RPMI7951 (cell line): ENCODE measurements around the gene TSPAN32. TPM values are rescaled to one million over a fixed set of nuclear protein-coding genes. Genes with fewer than 3 reads are reported as not detected.
"Not testable (repeated sequence)": the region's sequence is repeated elsewhere in the genome, so short reads cannot be mapped to it uniquely, and the experiment has no call there.

Experiments used
- DNase-seq: peaks from one replicate; pipeline ENCODE4 v3.0.0-alpha.2; 2012; ENCODE audit warnings: low read depth
- total RNA-seq: library from RNA; depleted of rRNA; stranded (reverse); fragments of >200 nt; shearing (Covaris generic); gene quantifications from 2 replicates; pipeline ENCODE4 v1.2.3, GENCODE V29; 2014

TSPAN32 gene
- total RNA-seq, 1 experiment from 2014 or later = 0.72 TPM

DNA sequence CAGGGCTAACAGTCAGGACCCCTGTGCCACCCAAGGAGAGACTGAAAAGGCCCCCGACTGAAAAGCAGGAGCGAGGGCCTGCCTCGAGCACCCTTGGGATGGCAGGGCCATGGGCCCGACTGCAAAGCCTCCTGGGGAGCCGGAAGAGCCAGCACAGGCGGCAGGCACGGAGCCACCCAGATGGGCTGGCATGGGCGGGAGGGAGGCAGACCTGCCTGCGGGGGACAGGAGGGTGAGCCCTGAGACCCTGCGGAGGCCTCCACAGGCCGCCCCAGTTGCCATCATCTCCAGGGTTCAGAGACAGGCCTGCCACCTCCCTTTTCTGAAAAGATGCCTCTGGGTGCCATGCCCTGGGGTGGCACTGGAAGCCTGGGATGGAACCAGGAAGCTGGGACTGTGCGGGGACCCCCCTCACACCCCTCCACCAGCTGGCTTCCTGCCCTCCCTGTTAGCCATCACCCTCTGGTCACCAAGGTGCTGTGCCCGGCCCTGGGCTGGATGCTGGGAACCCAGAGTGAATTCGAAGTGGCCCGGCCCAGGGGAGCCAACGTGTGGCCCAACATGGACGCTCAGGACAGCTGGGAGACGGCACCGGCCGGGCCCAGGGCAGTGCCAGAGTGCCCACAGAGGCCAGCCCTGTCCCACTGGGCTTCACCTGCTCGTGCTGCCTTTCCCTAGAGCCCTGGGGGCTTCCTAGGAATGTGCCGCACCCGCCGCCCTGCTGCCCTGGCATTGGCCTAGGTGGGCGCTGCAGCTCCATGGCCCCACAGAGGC, 13.8 kb downstream of the TSPAN32 start:
- no peak for DNase-seq

DNA sequence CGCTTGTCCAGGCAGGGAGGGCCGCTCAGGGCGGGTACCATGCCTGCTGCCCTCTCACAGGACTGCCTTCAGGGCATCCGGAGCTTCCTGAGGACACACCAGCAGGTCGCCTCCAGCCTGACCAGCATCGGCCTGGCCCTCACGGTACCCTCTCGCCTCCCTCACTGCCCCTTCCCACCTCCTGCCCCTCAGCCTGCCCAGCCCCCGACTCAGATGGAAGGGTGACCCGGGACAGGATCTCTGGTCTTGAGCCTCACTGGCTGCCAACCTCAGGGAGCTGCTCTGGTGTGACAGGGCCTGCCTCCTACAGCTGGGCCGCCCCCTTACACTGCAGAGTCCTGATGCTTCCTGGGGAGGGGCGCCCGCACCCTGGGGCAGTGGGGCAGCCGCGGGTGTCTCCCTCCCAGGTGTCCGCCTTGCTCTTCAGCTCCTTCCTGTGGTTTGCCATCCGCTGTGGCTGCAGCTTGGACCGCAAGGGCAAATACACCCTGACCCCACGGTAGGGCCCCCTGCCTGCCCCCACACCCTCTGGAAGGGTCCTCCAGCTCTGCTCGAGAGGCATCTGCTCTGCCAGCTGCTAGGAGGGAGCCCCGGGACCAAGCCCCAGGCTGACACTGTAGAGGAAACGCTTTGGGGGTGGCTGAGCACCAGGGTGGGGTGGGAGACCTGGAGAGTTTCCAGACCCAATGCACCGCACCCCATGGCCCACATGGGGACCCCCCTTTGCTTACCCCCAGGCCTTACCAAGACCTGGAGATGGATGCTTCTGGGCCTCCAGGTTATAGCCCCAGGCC, 14.6 kb downstream of the TSPAN32 start:
- no peak for DNase-seq

DNA sequence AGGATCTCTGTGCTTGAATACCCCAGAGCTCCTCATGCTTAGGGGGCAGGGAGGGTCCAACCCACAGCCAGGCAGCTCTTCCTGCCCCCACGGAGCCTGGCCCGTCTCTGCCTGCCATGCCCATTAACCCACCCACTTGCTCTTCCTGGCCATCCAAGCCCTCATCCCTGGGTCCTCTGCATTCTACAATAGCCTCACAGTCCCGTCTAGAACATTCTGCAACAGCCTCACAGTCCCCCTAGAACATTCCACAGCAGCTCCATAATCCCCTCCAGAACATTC, 15.1 kb downstream of the TSPAN32 start:
- no peak for DNase-seq

DNA sequence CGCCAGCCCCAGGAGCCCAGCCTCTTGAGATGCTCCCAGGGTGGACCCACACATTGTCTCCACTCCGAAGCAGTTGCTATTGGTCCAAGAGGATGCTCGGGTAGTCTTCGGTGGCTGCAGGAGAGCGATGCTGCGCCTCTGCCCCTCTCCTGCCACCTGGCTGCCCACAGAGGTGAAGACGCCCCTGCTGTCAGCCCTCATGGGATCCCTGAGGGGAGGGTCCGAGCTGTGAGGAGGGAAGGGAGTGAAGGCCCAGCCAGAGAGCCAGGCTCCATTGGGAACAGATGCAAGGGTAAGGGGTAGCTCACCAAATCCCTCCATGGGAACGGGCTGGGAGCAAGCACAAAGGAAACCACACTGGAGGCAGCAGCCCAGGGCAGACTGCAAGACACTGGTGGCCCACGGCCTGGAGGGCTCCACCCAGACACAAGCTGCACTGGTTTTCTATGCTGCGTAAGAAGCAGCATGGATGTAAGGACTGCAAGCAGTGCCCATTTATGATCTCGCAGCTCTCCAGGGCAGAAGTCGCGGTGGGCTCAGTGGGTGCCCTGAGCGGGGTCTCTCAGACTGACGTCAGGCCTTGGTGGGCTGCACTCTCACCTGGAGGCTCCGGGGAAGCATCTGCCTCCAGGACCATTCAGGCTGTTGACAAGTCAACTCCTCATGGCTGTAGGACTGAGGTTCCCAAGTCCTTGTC, 15.7 kb downstream of the TSPAN32 start:
- DNase-seq = no peak

DNA sequence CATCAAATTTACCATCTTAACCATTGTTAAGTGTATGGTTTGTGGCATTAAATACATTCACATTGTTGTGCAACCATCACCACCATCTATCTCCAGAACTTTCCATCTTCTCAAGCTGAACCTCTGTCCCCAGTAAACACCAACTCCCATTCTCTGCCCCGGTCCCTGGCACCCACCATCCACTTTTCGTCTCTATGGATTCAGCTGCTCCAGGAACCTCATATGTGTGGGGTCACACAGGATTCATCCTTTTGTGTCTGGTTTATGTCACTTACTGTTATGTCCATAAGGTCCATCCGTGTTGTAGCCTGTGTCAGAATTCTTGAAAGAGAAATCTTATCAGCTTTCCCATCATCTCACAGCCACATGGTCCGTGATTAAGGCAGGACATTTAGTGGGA, 16.3 kb downstream of the TSPAN32 start:
- DNase-seq = no peak

DNA sequence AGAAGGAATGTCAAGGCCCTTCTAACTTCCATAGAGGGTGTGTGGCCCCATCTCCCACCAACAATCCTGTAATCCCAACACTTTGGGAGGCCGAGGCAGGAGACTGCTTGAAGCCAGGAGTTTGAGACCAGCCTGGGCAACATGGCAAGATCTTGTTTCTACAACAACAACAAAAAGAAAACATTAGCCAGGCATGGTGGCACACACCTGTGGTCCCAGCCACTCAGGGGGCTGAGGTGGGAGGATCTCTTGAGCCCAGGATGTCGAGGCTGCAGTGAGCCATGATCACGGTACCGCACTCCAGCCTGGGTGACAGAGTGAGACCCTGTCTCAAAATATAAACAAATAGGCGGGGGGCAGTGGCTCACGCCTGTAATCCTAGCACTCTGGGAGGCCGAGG, 16.9 kb downstream of the TSPAN32 start:
- no peak for DNase-seq

DNA sequence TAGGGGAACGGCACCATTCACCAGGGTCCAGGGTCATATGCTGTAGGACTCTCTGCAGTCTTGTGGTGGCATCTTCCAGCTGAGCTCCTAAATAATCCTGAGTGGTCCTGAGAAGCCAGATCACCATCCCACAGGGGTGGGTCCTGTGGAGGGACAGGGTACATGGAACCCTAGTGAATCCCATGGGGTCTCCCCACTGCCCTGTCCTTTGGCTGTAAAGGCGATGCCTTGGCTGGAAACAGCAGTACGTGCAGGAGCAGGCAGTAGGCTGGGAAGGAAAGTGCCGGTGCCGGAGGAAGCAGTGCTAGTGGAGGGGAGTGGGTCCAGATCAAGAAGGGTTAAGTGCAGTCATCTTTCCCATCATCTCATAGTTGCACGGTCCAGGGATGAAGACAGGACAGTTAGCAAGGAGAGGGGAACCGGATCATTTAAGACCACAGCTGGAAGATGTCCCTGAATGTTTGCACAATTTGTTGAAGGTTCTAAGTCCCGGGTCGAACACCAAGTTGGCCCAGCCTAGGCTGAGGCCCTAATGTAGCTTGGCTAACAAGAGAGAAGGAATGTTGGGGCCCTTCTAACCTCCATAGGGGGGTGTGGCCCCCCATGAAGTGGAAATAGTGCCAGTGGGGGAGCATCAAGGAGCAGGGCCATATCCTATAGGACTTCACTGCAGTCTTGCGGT, 18.1 kb downstream of the TSPAN32 start:
- no peak for DNase-seq

DNA sequence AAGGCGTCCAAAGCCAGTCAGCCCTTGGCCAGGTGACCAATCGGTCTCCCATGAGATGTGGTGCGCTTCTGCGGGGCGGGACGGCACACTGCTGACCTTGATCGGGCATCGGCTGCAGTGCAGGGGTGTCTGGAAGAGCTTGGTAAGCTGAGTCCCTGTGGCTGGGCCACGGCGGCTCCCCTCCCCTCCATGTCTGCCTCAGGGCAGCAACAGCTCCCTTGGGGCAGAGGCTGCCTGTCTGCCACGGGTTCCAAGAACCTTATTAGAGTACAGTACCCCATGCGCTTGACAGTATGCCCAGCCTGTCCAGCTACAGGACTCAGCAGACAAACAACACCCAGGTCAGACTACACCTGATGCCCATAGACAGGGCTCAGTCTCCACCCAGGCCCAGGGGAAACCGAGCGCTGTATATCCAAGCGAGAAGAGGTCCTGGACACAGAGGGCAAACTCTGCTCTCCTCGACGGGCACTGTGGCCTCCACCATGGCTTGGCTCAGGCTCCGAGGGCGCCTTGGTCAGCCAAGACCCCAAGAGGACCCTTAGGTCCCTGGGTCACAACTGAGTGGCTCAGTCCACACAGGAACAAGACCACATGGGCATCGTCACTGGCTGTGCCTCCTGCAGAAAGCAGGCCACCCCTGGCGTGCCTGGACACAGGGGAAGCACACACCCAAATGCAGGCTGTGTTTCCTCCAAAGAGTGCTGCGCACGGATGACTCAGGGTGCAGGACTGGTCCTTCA, 18.9 kb downstream of the TSPAN32 start:
- no peak for DNase-seq

DNA sequence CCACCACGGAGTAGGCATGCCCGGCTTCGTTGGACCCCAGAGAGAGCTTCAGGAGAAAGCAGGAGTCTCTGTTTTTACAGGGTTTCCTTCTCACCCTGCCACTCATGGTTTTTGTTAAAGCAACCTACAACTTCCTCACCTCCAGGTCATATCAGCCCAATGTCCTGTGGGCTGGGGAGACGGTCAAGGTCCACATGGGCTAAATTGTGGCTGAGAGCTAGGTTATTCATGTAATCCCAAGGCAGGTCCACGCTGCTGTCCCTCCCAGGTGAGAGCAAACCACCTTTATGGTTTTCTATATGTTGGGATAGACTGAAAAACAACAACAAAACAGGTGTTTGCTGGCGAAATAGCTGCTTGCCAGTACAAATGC, 19.5 kb downstream of the TSPAN32 start:
- no peak for DNase-seq

DNA sequence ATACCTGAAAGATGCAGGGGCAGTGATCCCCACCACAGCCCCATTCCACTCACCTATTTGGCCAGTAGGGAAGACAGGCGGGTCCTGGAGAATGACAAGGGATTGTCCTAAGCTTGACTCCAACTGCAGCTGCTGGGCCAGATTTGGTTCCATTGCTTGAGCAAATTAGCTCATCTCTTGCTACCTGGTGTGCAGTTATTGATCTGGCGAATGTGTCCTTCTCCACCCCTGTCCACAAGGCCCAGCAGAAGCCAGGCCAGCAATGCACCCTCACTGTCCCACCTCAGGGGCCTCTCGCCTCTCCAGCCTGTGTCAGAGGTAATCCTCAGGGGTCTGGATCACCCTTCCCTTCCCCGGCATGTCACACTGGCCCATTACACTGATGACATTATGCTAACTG, 23.3 kb downstream of the TSPAN32 start:
- no peak for DNase-seq

DNA sequence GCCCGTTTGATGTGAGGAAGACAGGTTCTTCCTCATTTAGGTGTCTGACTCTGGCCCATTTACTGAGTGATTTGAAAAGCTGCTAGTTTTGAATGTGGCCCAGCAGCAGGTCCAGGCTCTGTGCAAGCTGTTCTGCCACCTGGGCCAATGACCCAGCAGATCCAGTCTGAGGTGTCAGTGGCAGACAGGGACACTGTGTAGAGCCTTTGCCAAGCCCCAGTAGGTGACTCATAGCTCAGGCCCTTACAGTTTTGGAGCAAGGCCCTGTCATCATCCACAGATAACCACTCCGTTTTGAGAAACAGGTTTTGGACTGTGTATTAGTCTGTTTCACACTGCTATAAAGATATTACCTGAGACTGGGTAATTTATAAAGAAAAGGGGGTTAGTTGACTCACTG, 23.9 kb downstream of the TSPAN32 start:
- DNase-seq = peak; percentile 66

DNA sequence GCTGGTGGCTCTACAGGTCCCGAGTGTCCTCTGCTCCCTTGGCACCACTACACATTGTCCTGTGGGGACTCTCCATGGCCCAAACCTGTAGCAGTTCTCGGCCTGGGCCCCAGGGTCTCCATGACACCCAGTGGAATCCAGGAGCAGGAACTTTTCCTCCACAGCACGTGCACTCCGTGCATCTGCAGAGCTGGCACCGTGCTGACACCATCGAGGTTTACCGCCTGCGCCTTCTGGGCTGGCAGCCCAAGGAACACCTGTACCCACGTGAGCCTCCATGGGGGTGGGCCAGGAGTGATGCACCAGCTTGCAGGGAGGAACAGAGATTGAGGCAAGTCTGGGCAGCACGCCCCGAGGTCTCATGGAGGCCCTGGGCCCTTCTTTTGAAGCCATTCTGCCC, 25.2 kb downstream of the TSPAN32 start:
- no peak for DNase-seq

DNA sequence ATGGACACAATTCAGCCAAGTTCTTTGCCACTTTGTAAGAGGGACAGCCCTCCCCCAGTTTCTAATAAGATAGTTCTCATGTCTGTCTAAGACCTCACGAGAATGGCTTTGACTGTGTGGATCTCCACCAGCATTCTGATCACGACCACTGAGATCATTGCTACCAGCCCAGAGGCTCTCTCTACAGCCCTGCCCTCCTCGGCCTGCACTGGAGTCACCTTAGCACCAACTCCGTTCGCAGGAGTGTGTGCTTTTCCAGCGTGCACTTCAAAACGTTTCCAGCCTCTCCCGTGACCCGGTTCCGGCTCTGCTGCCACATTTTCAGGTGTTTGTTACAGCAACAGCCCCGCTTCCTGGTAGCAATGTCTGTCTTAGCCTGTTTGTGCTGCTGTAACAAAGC, 26.2 kb downstream of the TSPAN32 start:
- DNase-seq = no peak

DNA sequence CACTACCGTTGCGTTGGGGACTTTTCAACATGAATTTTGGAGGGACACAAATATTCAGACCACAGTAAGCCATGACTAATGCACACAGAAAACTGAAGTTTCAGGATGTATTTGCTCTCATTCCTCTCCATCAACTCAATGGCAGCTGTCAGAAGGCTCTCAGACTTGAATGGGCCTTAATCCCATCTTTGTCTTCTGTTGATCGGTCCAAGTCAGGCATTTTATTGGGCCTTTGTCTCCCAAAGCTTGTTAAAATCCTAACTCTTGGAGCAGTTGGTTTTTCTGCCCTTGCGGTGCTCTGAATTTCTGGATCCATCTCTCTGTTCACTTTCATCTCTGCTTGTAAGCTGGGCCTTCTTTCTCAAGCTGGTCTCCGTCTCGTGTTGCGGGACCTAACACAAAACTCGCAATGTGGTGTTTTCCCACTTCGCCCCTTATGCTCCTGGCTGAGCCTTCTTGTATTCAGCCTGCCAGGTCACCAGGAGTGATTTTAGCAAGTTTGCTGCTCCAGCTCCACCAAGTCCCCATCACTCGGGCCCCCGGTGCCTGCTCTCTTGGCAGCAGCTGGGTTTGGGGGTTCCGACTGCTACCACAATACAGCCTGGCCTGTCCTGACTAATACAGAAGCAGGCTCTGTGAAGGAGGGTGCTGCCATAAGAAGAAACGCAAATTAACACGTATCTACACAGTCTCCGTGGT, 27.0 kb downstream of the TSPAN32 start:
- DNase-seq = no peak

DNA sequence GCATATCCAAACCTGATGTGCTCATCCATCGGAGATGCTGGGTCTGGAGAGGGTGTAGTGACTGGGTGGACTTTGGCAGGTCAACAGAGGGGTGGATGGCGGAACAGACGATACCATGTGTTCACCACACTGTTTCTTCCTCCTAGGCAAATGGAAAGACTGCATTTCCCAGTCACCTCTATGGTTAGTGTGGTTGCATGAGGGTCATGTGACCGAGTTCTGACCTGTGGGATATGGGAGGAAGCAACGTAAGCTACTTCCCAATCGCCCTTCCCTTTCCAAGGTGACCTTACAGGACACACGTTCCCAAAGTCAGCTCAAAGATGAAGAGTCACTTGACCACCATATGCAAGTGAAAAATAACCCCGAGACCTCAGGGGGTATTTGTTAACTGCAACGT, 27.7 kb downstream of the TSPAN32 start:
- no peak for DNase-seq

DNA sequence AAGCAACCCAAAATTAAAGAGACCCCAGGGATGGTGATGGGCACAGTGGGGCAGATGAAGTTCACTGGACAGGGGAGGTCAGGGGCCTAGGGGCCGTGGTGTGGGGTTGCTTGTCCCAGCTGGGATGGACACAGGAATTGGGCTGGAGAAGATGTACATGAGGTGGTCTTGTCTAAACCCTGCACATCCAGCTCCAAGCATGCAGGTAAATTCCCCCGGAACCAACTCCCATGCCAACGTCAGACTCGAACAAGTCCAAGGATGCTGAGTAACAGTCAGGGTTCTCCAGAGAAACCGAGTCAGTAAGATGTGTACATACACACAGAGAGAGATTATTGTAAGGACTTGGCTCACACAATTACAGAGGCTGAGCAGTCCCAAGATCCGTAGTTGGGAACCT, 28.9 kb downstream of the TSPAN32 start:
- no peak for DNase-seq

DNA sequence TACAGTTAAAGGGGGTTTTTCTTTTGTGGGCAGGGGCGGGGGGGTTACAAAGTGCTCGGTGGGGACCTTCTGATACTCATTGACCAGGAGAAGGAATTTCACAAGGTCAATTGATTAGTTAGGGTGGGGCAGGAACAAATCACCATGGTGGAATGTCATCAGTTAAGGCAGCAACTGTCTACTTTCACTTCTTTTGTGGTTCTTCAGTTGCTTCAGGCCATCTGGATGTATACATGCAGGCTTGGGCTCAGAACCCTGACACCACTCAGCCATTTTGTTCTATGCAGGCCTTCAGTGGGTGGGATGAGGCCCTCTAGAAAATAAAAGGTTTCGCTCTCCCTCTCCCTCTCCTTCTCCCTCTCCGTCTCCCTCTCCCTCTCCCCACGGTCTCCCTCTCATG, 29.6 kb downstream of the TSPAN32 start:
- no peak for DNase-seq

DNA sequence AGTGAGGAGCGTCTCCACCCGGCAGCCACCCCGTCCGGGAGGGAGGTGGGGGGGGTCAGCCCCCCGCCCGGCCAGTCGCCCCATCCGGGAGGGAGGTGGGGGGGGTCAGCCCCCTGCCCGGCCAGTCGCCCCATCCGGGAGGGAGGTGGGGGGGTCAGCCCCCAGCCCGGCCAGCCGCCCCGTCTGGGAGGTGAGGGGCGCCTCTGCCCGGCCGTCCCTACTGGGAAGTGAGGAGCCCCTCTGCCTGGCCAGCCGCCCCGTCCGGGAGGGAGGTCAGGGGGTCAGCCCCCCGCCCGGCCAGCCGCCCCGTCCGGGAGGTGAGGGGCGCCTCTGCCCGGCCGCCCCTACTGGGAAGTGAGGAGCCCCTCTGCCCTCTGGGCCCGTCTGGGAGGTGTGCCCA, 30.8 kb downstream of the TSPAN32 start:
- DNase-seq = not testable (repeated sequence)

DNA sequence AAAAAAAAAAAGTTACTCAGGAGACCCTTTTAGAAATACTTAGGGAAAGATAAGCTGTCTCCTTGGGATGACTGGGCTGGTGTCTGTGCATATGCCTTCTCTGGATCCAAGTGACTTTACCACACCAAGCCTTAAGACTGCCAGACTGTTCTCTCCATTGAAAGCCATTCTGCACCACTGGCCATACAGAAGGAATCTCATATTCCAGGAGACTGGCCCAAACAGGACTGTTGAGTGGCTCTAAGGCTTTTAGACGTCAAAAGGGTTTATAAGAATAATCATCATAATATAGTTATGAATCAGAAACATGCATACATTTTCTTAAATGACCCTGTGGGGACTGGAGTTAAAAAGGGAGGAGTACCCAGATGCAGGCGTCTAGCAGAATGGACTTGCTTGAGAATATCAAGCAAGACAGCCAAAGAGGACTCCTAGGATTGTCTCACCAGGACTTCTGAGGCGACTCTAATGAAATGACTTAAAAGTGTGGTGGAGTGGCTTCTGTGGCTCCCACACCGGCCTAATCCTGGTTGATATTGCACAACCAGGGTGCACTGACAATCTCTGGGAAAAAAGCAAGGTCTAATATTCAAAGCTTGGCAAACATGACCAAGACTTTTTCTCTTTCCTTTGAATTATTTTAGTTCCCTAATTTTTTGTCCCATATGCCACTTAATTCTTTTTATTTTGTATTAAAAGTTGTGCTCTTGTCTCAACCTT, 31.8 kb downstream of the TSPAN32 start:
- DNase-seq = not testable (repeated sequence)

DNA sequence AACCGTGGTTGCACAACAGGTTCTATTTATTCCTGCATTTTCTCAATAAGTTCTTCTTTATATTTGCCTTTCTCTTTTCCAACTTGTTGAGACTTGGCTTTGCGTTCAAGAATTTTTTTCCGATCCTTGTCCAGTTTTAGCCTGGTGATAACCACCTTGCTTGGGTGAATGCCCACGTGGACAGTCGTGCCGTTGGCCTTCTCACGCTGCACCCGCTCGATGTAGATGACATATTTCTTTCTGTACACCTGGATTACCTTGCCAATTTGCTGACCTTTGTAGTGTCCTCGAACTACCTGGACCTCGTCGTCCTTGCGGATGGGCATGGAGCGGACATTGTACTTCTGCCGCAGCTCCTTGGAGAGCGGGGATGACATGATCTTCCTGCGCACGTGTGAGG, 33.5 kb downstream of the TSPAN32 start:
- not testable (repeated sequence) for DNase-seq
